ENCODE results near the gene BRD4. TPM values are rescaled to one million over a fixed set of nuclear protein-coding genes. Genes with fewer than 3 reads are reported as not detected.

The BRD4 gene
- total RNA-seq, 1 experiment from 2014 or later: 144 TPM

GRCh38 chr19:15291548-15292021 lies 40.8 kb downstream of the BRD4 start:
- Histone ChIP-seq H2AFZ (ENCODE audit: low read length) (no peak overlapping the region), H3K4me2 (ENCODE audit: insufficient read depth, insufficient read length, low read length) (no peak overlapping the region), H2BK5ac (ENCODE audit: insufficient read length, low read length) (no peak overlapping the region), H3K4ac (ENCODE audit: low read depth, low read length) (no peak overlapping the region), H4K91ac (ENCODE audit: insufficient read length, low read depth, low read length) (no peak overlapping the region), H3K27me3 (ENCODE audit: insufficient read depth, low read length) (no peaks in the 10 kb centered on the region), H3K56ac (ENCODE audit: insufficient read length, low read depth, low read length) (no peak overlapping the region), H3K23me2 (ENCODE audit: insufficient read length, low read depth, low read length, poor library complexity, severe bottlenecking) (no peaks in the 10 kb centered on the region), H3K27ac (ENCODE audit: insufficient read length, low read depth, low read length) (no peak overlapping the region), H2BK12ac (ENCODE audit: insufficient read length, low read depth, low read length) (no peak overlapping the region), H3T11ph (ENCODE audit: low read length) (no peak overlapping the region), H3K79me1 (ENCODE audit: insufficient read depth, low read depth, low read length, poor library complexity, severe bottlenecking) (peaks cover 9% of the 10 kb centered on the region), H4K5ac (ENCODE audit: insufficient read length, low read depth, low read length) (no peak overlapping the region), H3K23ac (ENCODE audit: insufficient read length, low read depth, low read length) (no peak overlapping the region), H2BK15ac (ENCODE audit: low read depth, low read length) (no peak overlapping the region), H3K9ac (ENCODE audit: extremely low read depth, insufficient read length, low read length) (no peak overlapping the region), H4K8ac (replicated peaks; ENCODE audit: insufficient read length, low read depth, low read length) (no peak overlapping the region), H3K14ac (ENCODE audit: insufficient read depth, low read length) (no peak overlapping the region), H2BK20ac (ENCODE audit: low read depth, low read length, poor library complexity, severe bottlenecking) (no peak overlapping the region), H3K18ac (ENCODE audit: insufficient read length, low read depth, low read length) (no peak overlapping the region), H2BK120ac (ENCODE audit: low read depth, low read length, poor library complexity, severe bottlenecking) (no peak overlapping the region), H3K4me1 (ENCODE audit: insufficient read depth, low read length) (peaks cover 23% of the 10 kb centered on the region), H2AK5ac (ENCODE audit: insufficient read length, low read length) (no peak overlapping the region), H3K9me3 (ENCODE audit: control insufficient read depth, low read depth, low read length) (no peaks in the 10 kb centered on the region), H4K20me1 (ENCODE audit: control insufficient read depth, insufficient read depth, insufficient read length) (peaks cover 5% of the 10 kb centered on the region), H3K79me2 (ENCODE audit: insufficient read depth, low read length) (peaks cover 85% of the 10 kb centered on the region)
- Mint-ChIP-seq H3K36me3 (ENCODE audit: insufficient read depth in 1 of 3, low read depth in 3 of 3) (peaks cover 6% of the 10 kb centered on the region in 3 experiments; a peak in 6 of 7 replicates), H3K27ac (no peak overlapping the region), H3K9me3 (peaks cover 0 to 2% of the 10 kb centered on the region in 2 experiments; a peak in 1 of 5 replicates), H3K4me1 (peaks cover 74 to 80% of the 10 kb centered on the region in 2 experiments), H3K4me3 (no peak overlapping the region), H3K27me3 (ENCODE audit: low read depth) (no peaks in the 10 kb centered on the region)
- no peak for TF ChIP-seq CTCF (conservative IDR thresholded peaks at IDR 0.05)
- no peak for DNase-seq
- WGBS (ENCODE audit: extremely low coverage, insufficient read length, low lambda C conversion rate): no CpG with 5 or more reads among the region's 4 CpGs
